ENCODE measurements around the gene TMEM145.
"Not testable (repeated sequence)": the region's sequence is repeated elsewhere in the genome, so short reads cannot be mapped to it uniquely, and the experiment has no call there.

TMEM145 gene

GRCh38 chr19:42316223-42317211 lies 3.4 kb downstream of the TMEM145 start:
- peak; percentile 45 for DNase-seq

GRCh38 chr19:42317535-42317934 lies 4.4 kb downstream of the TMEM145 start:
- DNase-seq, result no peak

- DNase-seq, result no peak
Observed at GRCh38 chr19:42322305-42322704, 9.2 kb downstream of the TMEM145 start.

- no peak for DNase-seq
Observed at GRCh38 chr19:42323473-42323851, 10.4 kb downstream of the TMEM145 start.

- no peak for DNase-seq
Observed at GRCh38 chr19:42323852-42324654, 10.9 kb downstream of the TMEM145 start.

- DNase-seq, result no peak
Observed at GRCh38 chr19:42324655-42325307, 11.7 kb downstream of the TMEM145 start.

GRCh38 chr19:42325308-42325895 lies 12.3 kb downstream of the TMEM145 start, which contains the start of gene MEGF8:
Gene MEGF8, plus strand, starts transcription at chr19:42325635. Its CDS starts 609 bp downstream, at chr19:42326244.
- DNase-seq, result peak; percentile 98

GRCh38 chr19:42325896-42326771 lies 13.0 kb downstream of the TMEM145 start:
- no peak for DNase-seq

- no peak for DNase-seq
Observed at GRCh38 chr19:42326969-42327368, 13.9 kb downstream of the TMEM145 start.

GRCh38 chr19:42327381-42327780 lies 14.3 kb downstream of the TMEM145 start:
- no peak for DNase-seq

GRCh38 chr19:42328106-42328505 lies 15.0 kb downstream of the TMEM145 start:
- no peak for DNase-seq

- no peak for DNase-seq
Observed at GRCh38 chr19:42328854-42329253, 15.7 kb downstream of the TMEM145 start.

- no peak for DNase-seq
Observed at GRCh38 chr19:42330241-42330711, 17.2 kb downstream of the TMEM145 start.

GRCh38 chr19:42331333-42331732 lies 18.2 kb downstream of the TMEM145 start:
- not testable (repeated sequence) for DNase-seq

GRCh38 chr19:42332059-42332458 lies 18.9 kb downstream of the TMEM145 start:
- no peak for DNase-seq

GRCh38 chr19:42333018-42333417 lies 19.9 kb downstream of the TMEM145 start:
- DNase-seq, result no peak

GRCh38 chr19:42333975-42334696 lies 21.0 kb downstream of the TMEM145 start:
- DNase-seq, result no peak

- DNase-seq, result no peak
Observed at GRCh38 chr19:42334697-42335373, 21.7 kb downstream of the TMEM145 start.

GRCh38 chr19:42335374-42335936 lies 22.3 kb downstream of the TMEM145 start:
- DNase-seq, result no peak

GRCh38 chr19:42335971-42336370 lies 22.9 kb downstream of the TMEM145 start:
- DNase-seq, result no peak

Data from DMS153 (cell line).